ENCODE results near the gene PEPD. TPM values are rescaled to one million over a fixed set of nuclear protein-coding genes. Genes with fewer than 3 reads are reported as not detected.

PEPD gene
- total and polyA plus RNA-seq, 4 donors: 37.3 to 211 (median 117) TPM

DNA sequence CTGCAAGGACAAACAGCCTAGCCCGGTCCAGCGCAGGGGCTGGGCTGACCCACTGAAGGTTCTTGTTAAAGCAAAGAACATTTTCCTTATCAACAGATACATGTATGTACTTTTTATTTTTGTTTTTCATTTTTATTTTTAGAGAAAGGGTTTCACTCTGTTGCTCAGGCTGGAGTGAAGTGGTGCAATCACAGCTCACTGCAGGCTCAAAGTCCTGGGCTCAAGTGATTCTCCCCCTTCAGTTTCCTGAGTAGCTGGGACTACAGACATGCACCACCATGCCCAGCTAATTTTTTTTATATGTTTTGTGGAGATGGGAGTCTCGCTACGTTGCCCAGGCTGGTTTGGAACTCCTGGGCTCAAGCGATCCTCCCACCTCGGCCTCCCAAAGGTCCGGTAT is 100.2 kb downstream of the PEPD start:
- no peaks in the 10 kb centered on the region for H3K4me1 ChIP-seq (ENCODE audit: control insufficient read depth in 4 of 4, insufficient read depth in 4 of 4, low read length in 3 of 4)
- H3K9me3 ChIP-seq (ENCODE audit: control insufficient read depth in 4 of 4, low read length in 3 of 4): no peaks in the 10 kb centered on the region
- no peak overlapping the region for H3K27ac ChIP-seq (ENCODE audit: low read depth in 1 of 2, low read length in 2 of 2)
- no peak overlapping the region for H3K9ac ChIP-seq (ENCODE audit: low read depth in 1 of 2, low read length in 2 of 2)
- TF ChIP-seq, protein P1, sequence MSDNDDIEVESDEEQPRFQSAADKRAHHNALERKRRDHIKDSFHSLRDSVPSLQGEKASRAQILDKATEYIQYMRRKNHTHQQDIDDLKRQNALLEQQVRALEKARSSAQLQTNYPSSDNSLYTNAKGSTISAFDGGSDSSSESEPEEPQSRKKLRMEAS (IDR thresholded peaks at IDR 0.05): no peak
- TF ChIP-seq HNF4A (conservative IDR thresholded peaks at IDR 0.05): peak in 1 of 2 donors; percentile 4
- no peak overlapping the region for H3K4me3 ChIP-seq (ENCODE audit: low read depth in 1 of 3, low read length in 3 of 3)
- H3K36me3 ChIP-seq (ENCODE audit: control insufficient read depth in 4 of 4, insufficient read depth in 3 of 4, low read depth in 1 of 4, low read length in 3 of 4): peaks cover 0 to 6% (median 3%) of the 10 kb centered on the region in 4 donors
- no peak for DNase-seq (ENCODE audit: low spot score)
- H3K27me3 ChIP-seq (ENCODE audit: control insufficient read depth in 4 of 4, insufficient read depth in 4 of 4, low read length in 3 of 4): no peaks in the 10 kb centered on the region
- WGBS: 92% methylated on average over 7 of the region's 7 CpGs

GRCh38 chr19:33420821-33421220 is 100.8 kb downstream of the PEPD start:
- no peak for DNase-seq (ENCODE audit: low spot score)
- Histone ChIP-seq H3K27ac (ENCODE audit: low read depth in 1 of 2, low read length in 2 of 2) (no peak overlapping the region), H3K9me3 (ENCODE audit: control insufficient read depth in 4 of 4, low read length in 3 of 4) (no peaks in the 10 kb centered on the region), H3K9ac (ENCODE audit: low read depth in 1 of 2, low read length in 2 of 2) (no peak overlapping the region), H3K4me3 (ENCODE audit: low read depth in 1 of 3, low read length in 3 of 3) (no peak overlapping the region), H3K27me3 (ENCODE audit: control insufficient read depth in 4 of 4, insufficient read depth in 4 of 4, low read length in 3 of 4) (no peaks in the 10 kb centered on the region), H3K36me3 (ENCODE audit: control insufficient read depth in 4 of 4, insufficient read depth in 3 of 4, low read depth in 1 of 4, low read length in 3 of 4) (peaks cover 0 to 6% (median 3%) of the 10 kb centered on the region in 4 donors), H3K4me1 (ENCODE audit: control insufficient read depth in 4 of 4, insufficient read depth in 4 of 4, low read length in 3 of 4) (no peaks in the 10 kb centered on the region)
- TF ChIP-seq, protein P2, sequence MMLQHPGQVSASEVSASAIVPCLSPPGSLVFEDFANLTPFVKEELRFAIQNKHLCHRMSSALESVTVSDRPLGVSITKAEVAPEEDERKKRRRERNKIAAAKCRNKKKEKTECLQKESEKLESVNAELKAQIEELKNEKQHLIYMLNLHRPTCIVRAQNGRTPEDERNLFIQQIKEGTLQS (IDR thresholded peaks at IDR 0.05): no peak
- TF ChIP-seq RXRA (IDR thresholded peaks at IDR 0.05) (no peak), HNF4A (conservative IDR thresholded peaks at IDR 0.05) (no peak), RAD21 (IDR thresholded peaks at IDR 0.05) (no peak), YY1 (IDR thresholded peaks at IDR 0.05) (no peak), TAF1 (conservative IDR thresholded peaks at IDR 0.05) (no peak), FOXA1 (IDR thresholded peaks at IDR 0.05) (no peak), FOXA2 (IDR thresholded peaks at IDR 0.05) (no peak), EGR1 (IDR thresholded peaks at IDR 0.05; ENCODE audit: low read depth in 2 of 2) (no peak), HNF4G (IDR thresholded peaks at IDR 0.05) (no peak), JUND (IDR thresholded peaks at IDR 0.05) (no peak), GABPA (IDR thresholded peaks at IDR 0.05 in 1 of 2, conservative IDR thresholded peaks at IDR 0.05 in 1 of 2) (no peak), SP1 (IDR thresholded peaks at IDR 0.05) (no peak), NR2F2 (IDR thresholded peaks at IDR 0.05) (no peak)
- TF ChIP-seq, protein P3, sequence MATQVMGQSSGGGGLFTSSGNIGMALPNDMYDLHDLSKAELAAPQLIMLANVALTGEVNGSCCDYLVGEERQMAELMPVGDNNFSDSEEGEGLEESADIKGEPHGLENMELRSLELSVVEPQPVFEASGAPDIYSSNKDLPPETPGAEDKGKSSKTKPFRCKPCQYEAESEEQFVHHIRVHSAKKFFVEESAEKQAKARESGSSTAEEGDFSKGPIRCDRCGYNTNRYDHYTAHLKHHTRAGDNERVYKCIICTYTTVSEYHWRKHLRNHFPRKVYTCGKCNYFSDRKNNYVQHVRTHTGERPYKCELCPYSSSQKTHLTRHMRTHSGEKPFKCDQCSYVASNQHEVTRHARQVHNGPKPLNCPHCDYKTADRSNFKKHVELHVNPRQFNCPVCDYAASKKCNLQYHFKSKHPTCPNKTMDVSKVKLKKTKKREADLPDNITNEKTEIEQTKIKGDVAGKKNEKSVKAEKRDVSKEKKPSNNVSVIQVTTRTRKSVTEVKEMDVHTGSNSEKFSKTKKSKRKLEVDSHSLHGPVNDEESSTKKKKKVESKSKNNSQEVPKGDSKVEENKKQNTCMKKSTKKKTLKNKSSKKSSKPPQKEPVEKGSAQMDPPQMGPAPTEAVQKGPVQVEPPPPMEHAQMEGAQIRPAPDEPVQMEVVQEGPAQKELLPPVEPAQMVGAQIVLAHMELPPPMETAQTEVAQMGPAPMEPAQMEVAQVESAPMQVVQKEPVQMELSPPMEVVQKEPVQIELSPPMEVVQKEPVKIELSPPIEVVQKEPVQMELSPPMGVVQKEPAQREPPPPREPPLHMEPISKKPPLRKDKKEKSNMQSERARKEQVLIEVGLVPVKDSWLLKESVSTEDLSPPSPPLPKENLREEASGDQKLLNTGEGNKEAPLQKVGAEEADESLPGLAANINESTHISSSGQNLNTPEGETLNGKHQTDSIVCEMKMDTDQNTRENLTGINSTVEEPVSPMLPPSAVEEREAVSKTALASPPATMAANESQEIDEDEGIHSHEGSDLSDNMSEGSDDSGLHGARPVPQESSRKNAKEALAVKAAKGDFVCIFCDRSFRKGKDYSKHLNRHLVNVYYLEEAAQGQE (IDR thresholded peaks at IDR 0.05): no peak
- 96% methylated on average over 9 of the region's 9 CpGs for WGBS

DNA sequence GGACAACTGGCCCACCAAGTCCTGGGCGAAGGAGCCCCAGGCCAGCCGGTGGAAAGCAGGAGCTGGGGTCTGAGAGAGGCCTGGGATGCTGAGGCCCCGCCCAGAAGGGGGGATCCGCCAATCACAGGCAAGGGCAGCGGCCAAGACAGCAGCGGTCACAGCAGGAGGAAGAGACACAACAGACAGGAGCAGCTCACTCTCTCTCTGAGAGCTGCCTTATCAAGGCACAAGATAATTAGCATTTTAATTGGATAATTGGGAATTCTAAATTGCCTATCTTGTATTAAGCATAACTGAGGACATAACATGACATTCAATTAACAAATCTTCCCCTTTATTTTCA is 101.8 kb downstream of the PEPD start:
- DNase-seq (ENCODE audit: low spot score): no peak
- no peak overlapping the region for H3K27ac ChIP-seq (ENCODE audit: low read depth in 1 of 2, low read length in 2 of 2)
- WGBS: 78% methylated on average over 6 of the region's 6 CpGs
- TF ChIP-seq HNF4G (IDR thresholded peaks at IDR 0.05): no peak
- no peak for TF ChIP-seq SP1 (IDR thresholded peaks at IDR 0.05)
- no peak for TF ChIP-seq GABPA (IDR thresholded peaks at IDR 0.05 in 1 of 2, conservative IDR thresholded peaks at IDR 0.05 in 1 of 2)
- no peak for TF ChIP-seq YY1 (IDR thresholded peaks at IDR 0.05)
- no peak for TF ChIP-seq HNF4A (conservative IDR thresholded peaks at IDR 0.05)
- TF ChIP-seq, protein P4, sequence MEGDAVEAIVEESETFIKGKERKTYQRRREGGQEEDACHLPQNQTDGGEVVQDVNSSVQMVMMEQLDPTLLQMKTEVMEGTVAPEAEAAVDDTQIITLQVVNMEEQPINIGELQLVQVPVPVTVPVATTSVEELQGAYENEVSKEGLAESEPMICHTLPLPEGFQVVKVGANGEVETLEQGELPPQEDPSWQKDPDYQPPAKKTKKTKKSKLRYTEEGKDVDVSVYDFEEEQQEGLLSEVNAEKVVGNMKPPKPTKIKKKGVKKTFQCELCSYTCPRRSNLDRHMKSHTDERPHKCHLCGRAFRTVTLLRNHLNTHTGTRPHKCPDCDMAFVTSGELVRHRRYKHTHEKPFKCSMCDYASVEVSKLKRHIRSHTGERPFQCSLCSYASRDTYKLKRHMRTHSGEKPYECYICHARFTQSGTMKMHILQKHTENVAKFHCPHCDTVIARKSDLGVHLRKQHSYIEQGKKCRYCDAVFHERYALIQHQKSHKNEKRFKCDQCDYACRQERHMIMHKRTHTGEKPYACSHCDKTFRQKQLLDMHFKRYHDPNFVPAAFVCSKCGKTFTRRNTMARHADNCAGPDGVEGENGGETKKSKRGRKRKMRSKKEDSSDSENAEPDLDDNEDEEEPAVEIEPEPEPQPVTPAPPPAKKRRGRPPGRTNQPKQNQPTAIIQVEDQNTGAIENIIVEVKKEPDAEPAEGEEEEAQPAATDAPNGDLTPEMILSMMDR (IDR thresholded peaks at IDR 0.05; ENCODE audit: low read depth, low read length, missing input control): no peak
- TF ChIP-seq EGR1 (IDR thresholded peaks at IDR 0.05; ENCODE audit: low read depth in 2 of 2): no peak
- TF ChIP-seq, protein P2 (IDR thresholded peaks at IDR 0.05): no peak
- TF ChIP-seq RXRA (IDR thresholded peaks at IDR 0.05): no peak
- TF ChIP-seq NR2F2 (IDR thresholded peaks at IDR 0.05): no peak
- TF ChIP-seq, protein P5, sequence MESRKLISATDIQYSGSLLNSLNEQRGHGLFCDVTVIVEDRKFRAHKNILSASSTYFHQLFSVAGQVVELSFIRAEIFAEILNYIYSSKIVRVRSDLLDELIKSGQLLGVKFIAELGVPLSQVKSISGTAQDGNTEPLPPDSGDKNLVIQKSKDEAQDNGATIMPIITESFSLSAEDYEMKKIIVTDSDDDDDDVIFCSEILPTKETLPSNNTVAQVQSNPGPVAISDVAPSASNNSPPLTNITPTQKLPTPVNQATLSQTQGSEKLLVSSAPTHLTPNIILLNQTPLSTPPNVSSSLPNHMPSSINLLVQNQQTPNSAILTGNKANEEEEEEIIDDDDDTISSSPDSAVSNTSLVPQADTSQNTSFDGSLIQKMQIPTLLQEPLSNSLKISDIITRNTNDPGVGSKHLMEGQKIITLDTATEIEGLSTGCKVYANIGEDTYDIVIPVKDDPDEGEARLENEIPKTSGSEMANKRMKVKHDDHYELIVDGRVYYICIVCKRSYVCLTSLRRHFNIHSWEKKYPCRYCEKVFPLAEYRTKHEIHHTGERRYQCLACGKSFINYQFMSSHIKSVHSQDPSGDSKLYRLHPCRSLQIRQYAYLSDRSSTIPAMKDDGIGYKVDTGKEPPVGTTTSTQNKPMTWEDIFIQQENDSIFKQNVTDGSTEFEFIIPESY (IDR thresholded peaks at IDR 0.05): no peak

More for the DNA sequence above, 101.8 kb downstream of the PEPD start:
- H3K9me3 ChIP-seq (ENCODE audit: control insufficient read depth in 4 of 4, low read length in 3 of 4): no peaks in the 10 kb centered on the region
- no peak overlapping the region for H3K9ac ChIP-seq (ENCODE audit: low read depth in 1 of 2, low read length in 2 of 2)
- no peaks in the 10 kb centered on the region for H3K4me1 ChIP-seq (ENCODE audit: control insufficient read depth in 4 of 4, insufficient read depth in 4 of 4, low read length in 3 of 4)
- no peak overlapping the region for H3K4me3 ChIP-seq (ENCODE audit: low read depth in 1 of 3, low read length in 3 of 3)
- peaks cover 0 to 6% (median 5%) of the 10 kb centered on the region in 4 donors for H3K36me3 ChIP-seq (ENCODE audit: control insufficient read depth in 4 of 4, insufficient read depth in 3 of 4, low read depth in 1 of 4, low read length in 3 of 4)
- H3K27me3 ChIP-seq (ENCODE audit: control insufficient read depth in 4 of 4, insufficient read depth in 4 of 4, low read length in 3 of 4): no peaks in the 10 kb centered on the region

All from liver (tissue), 9 donors.